ENCODE measurements around the gene IKZF4.
"Not testable (repeated sequence)": the region's sequence is repeated elsewhere in the genome, so short reads cannot be mapped to it uniquely, and the experiment has no call there.

The IKZF4 gene

GRCh38 chr12:56020423-56021184, at the start of gene IKZF4:
Gene IKZF4 (plus strand): TSS chr12:56021043. CDS start chr12:56021494, 451 bp downstream.
- FAIRE-seq, result no peak

GRCh38 chr12:55972042-55972441, 48.8 kb upstream of the IKZF4 start:
- no peak for FAIRE-seq

GRCh38 chr12:55972456-55972855, 48.4 kb upstream of the IKZF4 start:
- FAIRE-seq, result no peak

GRCh38 chr12:55972911-55973598, 47.8 kb upstream of the IKZF4 start:
- no peak for FAIRE-seq

- peak; percentile 99 for FAIRE-seq
These were observed 47.1 kb upstream of the IKZF4 start, which contains the start of gene RAB5B for GRCh38 chr12:55973599-55974307. Gene RAB5B (plus strand): TSS chr12:55974078. CDS start chr12:55986961, 12,883 bp downstream.

GRCh38 chr12:55974308-55974730, 46.5 kb upstream of the IKZF4 start:
- no peak for FAIRE-seq

GRCh38 chr12:55978393-55978792, 42.5 kb upstream of the IKZF4 start:
- FAIRE-seq, result no peak

GRCh38 chr12:55979069-55979468, 41.8 kb upstream of the IKZF4 start:
- FAIRE-seq, result no peak

GRCh38 chr12:55981882-55982281, 39.0 kb upstream of the IKZF4 start:
- not testable (repeated sequence) for FAIRE-seq

- no peak for FAIRE-seq
These were observed 38.4 kb upstream of the IKZF4 start for GRCh38 chr12:55982319-55982936.

- no peak for FAIRE-seq
These were observed 37.5 kb upstream of the IKZF4 start for GRCh38 chr12:55983232-55983842.

- no peak for FAIRE-seq
These were observed 36.0 kb upstream of the IKZF4 start for GRCh38 chr12:55984861-55985260.

- no peak for FAIRE-seq
These were observed 35.5 kb upstream of the IKZF4 start for GRCh38 chr12:55985341-55985740.

GRCh38 chr12:55985976-55986375, 34.9 kb upstream of the IKZF4 start:
- FAIRE-seq, result not testable (repeated sequence)

GRCh38 chr12:55991110-55991509, 29.7 kb upstream of the IKZF4 start:
- FAIRE-seq, result no peak

GRCh38 chr12:55993230-55993853, 27.5 kb upstream of the IKZF4 start:
- FAIRE-seq, result no peak

GRCh38 chr12:55995366-55995765, 25.5 kb upstream of the IKZF4 start:
- no peak for FAIRE-seq

- peak; percentile 92 for FAIRE-seq
These were observed 24.6 kb upstream of the IKZF4 start for GRCh38 chr12:55996201-55996714.

- FAIRE-seq, result peak; percentile 99
These were observed 23.9 kb upstream of the IKZF4 start, which contains the start of gene SUOX for GRCh38 chr12:55996715-55997534. Gene SUOX (plus strand): TSS chr12:55997276. CDS start chr12:56002222, 4,946 bp downstream.

- no peak for FAIRE-seq
These were observed 23.3 kb upstream of the IKZF4 start for GRCh38 chr12:55997535-55997859.

GRCh38 chr12:55999522-55999921, 21.3 kb upstream of the IKZF4 start:
- not testable (repeated sequence) for FAIRE-seq

Measured in G401.6 (cell line).